PC-3 (cell line): ENCODE results near the gene BCL2L11.

Experiments
- CTCF ChIP-seq: fragments of 300-600 bp; sonication (generic); conservative IDR thresholded peaks from 2 replicates; pipeline ENCODE4 v1.5.1; 2017; ENCODE audit warnings: antibody characterized with exemption, low read depth, mild to moderate bottlenecking, low read length
- EZH2 ChIP-seq: fragments of 300-600 bp; sonication (generic); IDR thresholded peaks from one replicate; pipeline ENCODE4 v1.6.1; 2017; ENCODE audit warnings: antibody characterized with exemption, mild to moderate bottlenecking, low read length; ENCODE audit not compliant: unreplicated experiment

- TF ChIP-seq CTCF: no peak
- TF ChIP-seq EZH2: no peak
Observed at GRCh38 chr2:111169924-111170323, 49.2 kb downstream of the BCL2L11 start.
